Measurements from ENCODE around the gene NABP1. TPM values are rescaled to one million over a fixed set of nuclear protein-coding genes. Genes with fewer than 3 reads are reported as not detected.

Gene NABP1
- total RNA-seq, 2 experiments from 2014 or later: 16.7 to 42.5 TPM

DNA sequence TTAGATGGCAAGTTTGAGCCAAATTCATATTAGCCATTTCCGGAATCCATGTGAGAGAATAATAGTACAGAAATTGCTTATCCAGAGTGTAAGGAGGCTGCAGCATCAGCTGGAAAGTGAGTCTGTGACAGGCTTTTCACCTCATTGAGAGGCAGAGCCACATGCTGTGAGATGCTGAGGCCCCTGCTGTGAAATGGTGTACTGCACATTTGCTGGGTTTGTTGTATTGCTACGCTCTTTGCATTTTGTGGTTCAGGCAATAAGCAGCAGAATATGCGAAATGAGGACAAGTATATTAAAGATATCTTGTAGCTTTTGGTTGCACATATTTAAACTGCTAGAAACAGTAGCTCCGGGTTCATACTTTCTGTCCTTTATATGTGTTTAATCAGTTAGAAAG is 37.0 kb downstream of the NABP1 start:
- H3K79me2 ChIP-seq (ENCODE audit: insufficient read depth, low read depth, low read length): no peaks in the 10 kb centered on the region
- ChIA-PET POLR2A (no interaction called here), CTCF (ENCODE audit: unreplicated experiment) (no interaction called here)
- no peaks in the 10 kb centered on the region for H3K36me3 ChIP-seq (ENCODE audit: insufficient read depth, low read length)
- H2AFZ ChIP-seq (ENCODE audit: low read length): no peak overlapping the region
- TF ChIP-seq, protein P1, sequence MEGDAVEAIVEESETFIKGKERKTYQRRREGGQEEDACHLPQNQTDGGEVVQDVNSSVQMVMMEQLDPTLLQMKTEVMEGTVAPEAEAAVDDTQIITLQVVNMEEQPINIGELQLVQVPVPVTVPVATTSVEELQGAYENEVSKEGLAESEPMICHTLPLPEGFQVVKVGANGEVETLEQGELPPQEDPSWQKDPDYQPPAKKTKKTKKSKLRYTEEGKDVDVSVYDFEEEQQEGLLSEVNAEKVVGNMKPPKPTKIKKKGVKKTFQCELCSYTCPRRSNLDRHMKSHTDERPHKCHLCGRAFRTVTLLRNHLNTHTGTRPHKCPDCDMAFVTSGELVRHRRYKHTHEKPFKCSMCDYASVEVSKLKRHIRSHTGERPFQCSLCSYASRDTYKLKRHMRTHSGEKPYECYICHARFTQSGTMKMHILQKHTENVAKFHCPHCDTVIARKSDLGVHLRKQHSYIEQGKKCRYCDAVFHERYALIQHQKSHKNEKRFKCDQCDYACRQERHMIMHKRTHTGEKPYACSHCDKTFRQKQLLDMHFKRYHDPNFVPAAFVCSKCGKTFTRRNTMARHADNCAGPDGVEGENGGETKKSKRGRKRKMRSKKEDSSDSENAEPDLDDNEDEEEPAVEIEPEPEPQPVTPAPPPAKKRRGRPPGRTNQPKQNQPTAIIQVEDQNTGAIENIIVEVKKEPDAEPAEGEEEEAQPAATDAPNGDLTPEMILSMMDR (conservative IDR thresholded peaks at IDR 0.05; ENCODE audit: low read length): no peak
- TF ChIP-seq EZH2phosphoT487 (IDR thresholded peaks at IDR 0.05; ENCODE audit: borderline replicate concordance, low read depth, low read length): no peak
- H3K9me2 ChIP-seq (ENCODE audit: insufficient read depth, low read length): no peaks in the 10 kb centered on the region
- H3K4me2 ChIP-seq (ENCODE audit: low read length): no peak overlapping the region
- H3K4me1 ChIP-seq (ENCODE audit: insufficient read depth, low read length, poor library complexity, severe bottlenecking): no peaks in the 10 kb centered on the region
- no TSS peak for BruUV-seq (replicated peaks)
- no peak overlapping the region for H3K27ac ChIP-seq (ENCODE audit: low read depth, low read length, poor library complexity, severe bottlenecking)
- no peaks in the 10 kb centered on the region for H4K20me1 ChIP-seq (ENCODE audit: insufficient read depth, low read length)
- no peak for DNase-seq (ENCODE audit: low spot score)
- no peak overlapping the region for H3K4me3 ChIP-seq (ENCODE audit: low read depth, low read length, poor library complexity, severe bottlenecking)
- intact Hi-C loops (cut with micrococcal nuclease; ENCODE audit: unreplicated experiment): no loop called here
- H3K9me3 ChIP-seq (ENCODE audit: low read length): no peaks in the 10 kb centered on the region

DNA sequence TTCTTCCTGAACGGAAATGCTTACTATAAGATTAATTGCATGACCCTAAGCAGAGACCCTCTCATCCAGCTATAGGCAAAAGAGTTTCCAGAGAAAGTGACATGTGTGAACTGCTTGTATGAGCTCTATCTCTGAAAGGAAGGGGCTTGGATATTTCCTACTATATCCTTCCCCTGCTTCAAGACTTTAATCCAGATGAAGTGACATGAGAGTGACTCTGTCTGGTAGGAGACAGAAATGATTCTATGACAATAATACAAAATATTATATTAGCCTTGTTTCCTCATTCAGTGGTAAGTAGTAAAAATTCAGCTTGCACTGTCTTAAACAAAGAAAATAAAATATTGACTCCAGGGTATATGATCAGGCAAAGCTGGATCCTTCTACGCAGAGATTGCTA is 37.5 kb downstream of the NABP1 start:
- H3K79me2 ChIP-seq (ENCODE audit: insufficient read depth, low read depth, low read length): no peaks in the 10 kb centered on the region
- no peaks in the 10 kb centered on the region for H3K9me2 ChIP-seq (ENCODE audit: insufficient read depth, low read length)
- no peaks in the 10 kb centered on the region for H3K36me3 ChIP-seq (ENCODE audit: insufficient read depth, low read length)
- no peaks in the 10 kb centered on the region for H3K9me3 ChIP-seq (ENCODE audit: low read length)
- TF ChIP-seq, protein P1 (conservative IDR thresholded peaks at IDR 0.05; ENCODE audit: low read length): no peak
- TF ChIP-seq EZH2phosphoT487 (IDR thresholded peaks at IDR 0.05; ENCODE audit: borderline replicate concordance, low read depth, low read length): no peak
- H3K27ac ChIP-seq (ENCODE audit: low read depth, low read length, poor library complexity, severe bottlenecking): no peak overlapping the region
- ChIA-PET CTCF (ENCODE audit: unreplicated experiment) (no interaction called here), POLR2A (no interaction called here)
- no peak overlapping the region for H2AFZ ChIP-seq (ENCODE audit: low read length)
- BruUV-seq (replicated peaks): no TSS peak
- no peak for DNase-seq (ENCODE audit: low spot score)
- no peak overlapping the region for H3K4me2 ChIP-seq (ENCODE audit: low read length)
- H3K4me1 ChIP-seq (ENCODE audit: insufficient read depth, low read length, poor library complexity, severe bottlenecking): no peaks in the 10 kb centered on the region
- no peaks in the 10 kb centered on the region for H4K20me1 ChIP-seq (ENCODE audit: insufficient read depth, low read length)
- intact Hi-C loops (cut with micrococcal nuclease; ENCODE audit: unreplicated experiment): no loop called here
- no peak overlapping the region for H3K4me3 ChIP-seq (ENCODE audit: low read depth, low read length, poor library complexity, severe bottlenecking)

- H4K20me1 ChIP-seq (ENCODE audit: insufficient read depth, low read length): no peaks in the 10 kb centered on the region
- H3K4me1 ChIP-seq (ENCODE audit: insufficient read depth, low read length, poor library complexity, severe bottlenecking): no peaks in the 10 kb centered on the region
- no peak overlapping the region for H2AFZ ChIP-seq (ENCODE audit: low read length)
- H3K36me3 ChIP-seq (ENCODE audit: insufficient read depth, low read length): no peaks in the 10 kb centered on the region
- no TSS peak for BruUV-seq (replicated peaks)
- CTCF ChIA-PET (ENCODE audit: unreplicated experiment): no interaction called here
- DNase-seq (ENCODE audit: low spot score): no peak
- H3K9me3 ChIP-seq (ENCODE audit: low read length): no peaks in the 10 kb centered on the region
- H3K4me3 ChIP-seq (ENCODE audit: low read depth, low read length, poor library complexity, severe bottlenecking): no peak overlapping the region
- H3K27ac ChIP-seq (ENCODE audit: low read depth, low read length, poor library complexity, severe bottlenecking): no peak overlapping the region
- H3K79me2 ChIP-seq (ENCODE audit: insufficient read depth, low read depth, low read length): no peaks in the 10 kb centered on the region
- intact Hi-C loops (cut with micrococcal nuclease; ENCODE audit: unreplicated experiment): no loop called here
- POLR2A ChIA-PET: no interaction called here
- H3K9me2 ChIP-seq (ENCODE audit: insufficient read depth, low read length): no peaks in the 10 kb centered on the region
- no peak overlapping the region for H3K4me2 ChIP-seq (ENCODE audit: low read length)
- TF ChIP-seq, protein P1 (conservative IDR thresholded peaks at IDR 0.05; ENCODE audit: low read length): no peak
- no peak for TF ChIP-seq EZH2phosphoT487 (IDR thresholded peaks at IDR 0.05; ENCODE audit: borderline replicate concordance, low read depth, low read length)
Measured at GRCh38 chr2:191719261-191719660, 41.3 kb downstream of the NABP1 start.
